ENCODE data around the gene ZNF598.

ZNF598 gene

GRCh38 chr16:1991135-1991551 lies 18.5 kb downstream of the ZNF598 start:
- Histone ChIP-seq H3K9me3 (ENCODE audit: insufficient read depth, low read length) (no peaks in the 10 kb centered on the region), H3K4me1 (ENCODE audit: insufficient read depth, insufficient read length) (peaks cover 36% of the 10 kb centered on the region), H3K27me3 (ENCODE audit: insufficient read depth, insufficient read length) (peaks cover 28% of the 10 kb centered on the region), H3K4me3 (ENCODE audit: insufficient read length, low read depth) (peak overlapping the region; percentile 63), H3K36me3 (ENCODE audit: insufficient read depth, insufficient read length, low read length) (peaks cover 30% of the 10 kb centered on the region), H3K9ac (ENCODE audit: insufficient read length, low read depth) (peak overlapping the region; percentile 89)
- DNase-seq (ENCODE audit: low read depth, low spot score), result no peak
- no peak for TF ChIP-seq ZNF274 (IDR thresholded peaks at IDR 0.05; ENCODE audit: low read depth, low read length)

- H3K9me3 ChIP-seq (ENCODE audit: insufficient read depth, low read length), result no peaks in the 10 kb centered on the region
- H3K4me1 ChIP-seq (ENCODE audit: insufficient read depth, insufficient read length), result peaks cover 42% of the 10 kb centered on the region
- peaks cover 28% of the 10 kb centered on the region for H3K27me3 ChIP-seq (ENCODE audit: insufficient read depth, insufficient read length)
- no peak for TF ChIP-seq YY1 (IDR thresholded peaks at IDR 0.05; ENCODE audit: insufficient read depth, insufficient read length)
- no peak for DNase-seq (ENCODE audit: low read depth, low spot score)
- peak overlapping the region; percentile 89 for H3K9ac ChIP-seq (ENCODE audit: insufficient read length, low read depth)
- H3K36me3 ChIP-seq (ENCODE audit: insufficient read depth, insufficient read length, low read length), result peaks cover 31% of the 10 kb centered on the region
- peak overlapping the region; percentile 63 for H3K4me3 ChIP-seq (ENCODE audit: insufficient read length, low read depth)
These were observed 19.1 kb downstream of the ZNF598 start for GRCh38 chr16:1990351-1991134.

GRCh38 chr16:1990101-1990350 lies 19.6 kb downstream of the ZNF598 start:
- no peak for TF ChIP-seq YY1 (IDR thresholded peaks at IDR 0.05; ENCODE audit: insufficient read depth, insufficient read length)
- no peak for TF ChIP-seq SUZ12 (IDR thresholded peaks at IDR 0.05; ENCODE audit: extremely low read depth, insufficient read depth, insufficient read length)
- TF ChIP-seq ZNF274 (IDR thresholded peaks at IDR 0.05; ENCODE audit: low read depth, low read length), result no peak
- H3K4me3 ChIP-seq (ENCODE audit: insufficient read length, low read depth), result peak overlapping the region; percentile 49
- no peak for DNase-seq (ENCODE audit: low read depth, low spot score)
- H3K4me1 ChIP-seq (ENCODE audit: insufficient read depth, insufficient read length), result peaks cover 45% of the 10 kb centered on the region
- H3K9ac ChIP-seq (ENCODE audit: insufficient read length, low read depth), result peak overlapping the region; percentile 58
- H3K9me3 ChIP-seq (ENCODE audit: insufficient read depth, low read length), result no peaks in the 10 kb centered on the region
- H3K27me3 ChIP-seq (ENCODE audit: insufficient read depth, insufficient read length), result peaks cover 28% of the 10 kb centered on the region
- peaks cover 31% of the 10 kb centered on the region for H3K36me3 ChIP-seq (ENCODE audit: insufficient read depth, insufficient read length, low read length)

GRCh38 chr16:1989209-1990100 lies 20.2 kb downstream of the ZNF598 start, which contains the start of gene SYNGR3:
Gene SYNGR3 (plus strand): TSS chr16:1989970. CDS start chr16:1990103, 133 bp downstream.
- Histone ChIP-seq H3K4me1 (ENCODE audit: insufficient read depth, insufficient read length) (peaks cover 45% of the 10 kb centered on the region), H3K9ac (ENCODE audit: insufficient read length, low read depth) (peak within 1 kb of the TSS; percentile 89), H3K36me3 (ENCODE audit: insufficient read depth, insufficient read length, low read length) (peaks cover 34% of the 10 kb centered on the region), H3K9me3 (ENCODE audit: insufficient read depth, low read length) (no peaks in the 10 kb centered on the region), H3K27me3 (ENCODE audit: insufficient read depth, insufficient read length) (peaks cover 28% of the 10 kb centered on the region), H3K4me3 (ENCODE audit: insufficient read length, low read depth) (peak within 1 kb of the TSS; percentile 63)
- no peak for DNase-seq (ENCODE audit: low read depth, low spot score)
- TF ChIP-seq SUZ12 (IDR thresholded peaks at IDR 0.05; ENCODE audit: extremely low read depth, insufficient read depth, insufficient read length) (no peak), YY1 (IDR thresholded peaks at IDR 0.05; ENCODE audit: insufficient read depth, insufficient read length) (no peak), ZNF274 (IDR thresholded peaks at IDR 0.05; ENCODE audit: low read depth, low read length) (no peak)

GRCh38 chr16:1987198-1987597 lies 22.4 kb downstream of the ZNF598 start:
- Histone ChIP-seq H3K4me3 (ENCODE audit: insufficient read length, low read depth) (no peak overlapping the region), H3K9me3 (ENCODE audit: insufficient read depth, low read length) (no peaks in the 10 kb centered on the region), H3K27me3 (ENCODE audit: insufficient read depth, insufficient read length) (peaks cover 28% of the 10 kb centered on the region), H3K4me1 (ENCODE audit: insufficient read depth, insufficient read length) (peaks cover 36% of the 10 kb centered on the region), H3K9ac (ENCODE audit: insufficient read length, low read depth) (no peak overlapping the region), H3K36me3 (ENCODE audit: insufficient read depth, insufficient read length, low read length) (peaks cover 30% of the 10 kb centered on the region)
- TF ChIP-seq SUZ12 (IDR thresholded peaks at IDR 0.05; ENCODE audit: extremely low read depth, insufficient read depth, insufficient read length), result no peak
- no peak for TF ChIP-seq ZNF274 (IDR thresholded peaks at IDR 0.05; ENCODE audit: low read depth, low read length)
- TF ChIP-seq YY1 (IDR thresholded peaks at IDR 0.05; ENCODE audit: insufficient read depth, insufficient read length), result no peak
- DNase-seq (ENCODE audit: low read depth, low spot score), result no peak

DNA sequence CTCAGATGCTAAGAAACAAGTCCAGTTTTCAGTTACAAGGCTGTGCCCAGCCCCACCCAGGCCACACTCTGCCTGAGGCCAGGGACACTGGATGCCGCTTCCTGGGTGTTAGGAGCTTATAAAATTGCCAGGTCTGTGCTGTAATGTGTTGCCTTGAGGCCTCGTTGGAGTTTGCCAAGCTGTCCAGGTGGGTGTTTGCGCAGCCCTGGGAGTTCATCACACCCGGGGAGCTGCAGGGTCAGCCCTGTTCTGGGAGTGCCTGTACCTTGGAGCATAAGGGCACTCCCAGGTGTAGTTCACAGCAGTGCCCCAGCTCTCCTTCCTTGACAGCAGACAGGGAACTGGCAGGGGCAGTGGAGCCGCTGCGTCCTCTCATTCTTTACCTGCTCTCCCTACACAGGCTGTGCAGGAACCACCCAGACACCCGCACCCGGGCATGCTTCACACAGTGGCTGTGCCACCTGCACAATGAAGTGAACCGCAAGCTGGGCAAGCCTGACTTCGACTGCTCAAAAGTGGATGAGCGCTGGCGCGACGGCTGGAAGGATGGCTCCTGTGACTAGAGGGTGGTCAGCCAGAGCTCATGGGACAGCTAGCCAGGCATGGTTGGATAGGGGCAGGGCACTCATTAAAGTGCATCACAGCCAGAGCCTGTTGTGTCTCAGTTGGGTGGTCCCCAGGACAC lies 24.0 kb downstream of the ZNF598 start:
- peaks cover 30% of the 10 kb centered on the region for H3K36me3 ChIP-seq (ENCODE audit: insufficient read depth, insufficient read length, low read length)
- H3K9ac ChIP-seq (ENCODE audit: insufficient read length, low read depth), result peak overlapping the region; percentile 61
- no peaks in the 10 kb centered on the region for H3K9me3 ChIP-seq (ENCODE audit: insufficient read depth, low read length)
- DNase-seq (ENCODE audit: low read depth, low spot score), result no peak
- peaks cover 38% of the 10 kb centered on the region for H3K4me1 ChIP-seq (ENCODE audit: insufficient read depth, insufficient read length)
- no peak for TF ChIP-seq ZNF274 (IDR thresholded peaks at IDR 0.05; ENCODE audit: low read depth, low read length)
- no peak for TF ChIP-seq YY1 (IDR thresholded peaks at IDR 0.05; ENCODE audit: insufficient read depth, insufficient read length)
- no peak for TF ChIP-seq SUZ12 (IDR thresholded peaks at IDR 0.05; ENCODE audit: extremely low read depth, insufficient read depth, insufficient read length)
- peak overlapping the region; percentile 89 for H3K4me3 ChIP-seq (ENCODE audit: insufficient read length, low read depth)
- H3K27me3 ChIP-seq (ENCODE audit: insufficient read depth, insufficient read length), result peaks cover 14% of the 10 kb centered on the region
